Lower leg skin (tissue), 3 donors: ENCODE results near the gene CA5A.
"Not testable (repeated sequence)": the region's sequence is repeated elsewhere in the genome, so short reads cannot be mapped to it uniquely, and the experiment has no call there.

Experiments
- CTCF ChIP-seq, 3 donors: fragments of 450-650 bp; IDR thresholded peaks; one replicate each; pipeline ENCODE4 v1.5.1; 2016; ENCODE audit warnings: antibody characterized with exemption in 3 of 3, mild to moderate bottlenecking in 3 of 3, moderate library complexity in 2 of 3
- POLR2A ChIP-seq, 2 donors: fragments of 450-650 bp; IDR thresholded peaks; one replicate each; pipeline ENCODE4 v1.6.1; 2016 to 2017; ENCODE audit warnings: antibody characterized with exemption in 2 of 2, mild to moderate bottlenecking in 1 of 2, moderate library complexity in 1 of 2

GRCh38 chr16:87936016-87936374 lies 334 bp downstream of the CA5A start:
- TF ChIP-seq CTCF, POLR2A (IDR thresholded peaks at IDR 0.05): not testable (repeated sequence)
